ENCODE results near the gene PCBP2.

DNA sequence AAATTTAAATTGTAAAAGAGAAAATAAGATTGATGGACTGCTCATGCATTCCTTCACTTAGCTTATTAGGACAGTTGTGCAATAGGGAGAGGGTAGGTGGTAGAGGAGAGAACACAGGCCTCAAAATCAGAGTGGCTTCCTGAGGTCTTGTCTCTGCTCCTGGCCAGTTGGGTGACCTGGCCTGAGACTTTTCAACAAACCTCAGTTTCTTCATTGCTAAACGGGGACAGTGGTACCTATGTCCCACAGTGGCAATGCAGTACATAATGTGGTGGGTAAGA, 44.8 kb downstream of the PCBP2 start:
- no peak for TF ChIP-seq EZH2 (IDR thresholded peaks at IDR 0.05; ENCODE audit: insufficient read depth, poor library complexity, severe bottlenecking)
- TF ChIP-seq EZH2phosphoT487 (IDR thresholded peaks at IDR 0.05; ENCODE audit: insufficient read depth, low read depth), result no peak

All from GM23248 (cell line).